Measurements from ENCODE around the gene ANKRD33. TPM values are rescaled to one million over a fixed set of nuclear protein-coding genes. Genes with fewer than 3 reads are reported as not detected.

ANKRD33 gene
- not detected for total RNA-seq
- 0.02 TPM for polyA plus RNA-seq
- long read RNA-seq, donor 1: 0 reads
- long read RNA-seq, donor 2: 0 reads
- long read RNA-seq, donor 3: 0 reads
- long read RNA-seq, donor 4: 0 reads
- long read RNA-seq, donor 5: 0 reads
- long read RNA-seq, donor 6: 0 reads
- long read RNA-seq, donor 7: 0 reads
- long read RNA-seq, donor 8: 0 reads
- long read RNA-seq, donor 9: 0 reads
- long read RNA-seq, donor 10: 0 reads

- Histone ChIP-seq H3K9me3 (ENCODE audit: control insufficient read depth in 2 of 2, insufficient read depth in 1 of 2, low read length in 1 of 2) (no peaks in the 10 kb centered on the region), H3K27ac (ENCODE audit: low read depth in 1 of 2, low read length in 1 of 2) (no peak within 1 kb of the TSS), H3K4me1 (ENCODE audit: control insufficient read depth in 2 of 2, insufficient read depth in 2 of 2, low read length in 2 of 2) (peaks cover 0 to 15% of the 10 kb centered on the region in 2 donors), H3K27me3 (ENCODE audit: control insufficient read depth in 2 of 2, insufficient read depth in 1 of 2, low read length in 1 of 2) (no peaks in the 10 kb centered on the region), H3K36me3 (ENCODE audit: control insufficient read depth in 2 of 2, insufficient read depth in 2 of 2, low read length in 1 of 2) (no peaks in the 10 kb centered on the region), H3K4me3 (ENCODE audit: low read length in 2 of 2) (no peak within 1 kb of the TSS)
- no peak for DNase-seq (ENCODE audit: low read depth in 6 of 9, low spot score in 9 of 9)
- 69% methylated on average over 41 of the region's 41 CpGs for WGBS
Measured at GRCh38 chr12:51887476-51888315, at the start of gene ANKRD33. TSS of gene ANKRD33 (plus strand) at chr12:51888103. CDS start at chr12:51888187, 84 bp downstream.

- WGBS: 94% methylated on average over 4 of the region's 4 CpGs
- peaks cover 0 to 31% of the 10 kb centered on the region in 2 donors for H3K27me3 ChIP-seq (ENCODE audit: control insufficient read depth in 2 of 2, insufficient read depth in 1 of 2, low read length in 1 of 2)
Measured at GRCh38 chr12:51838762-51839161, 49.1 kb upstream of the ANKRD33 start.

GRCh38 chr12:51839310-51839947 is 48.5 kb upstream of the ANKRD33 start:
- Histone ChIP-seq H3K27me3 (ENCODE audit: control insufficient read depth in 2 of 2, insufficient read depth in 1 of 2, low read length in 1 of 2) (peaks cover 0 to 33% of the 10 kb centered on the region in 2 donors), H3K36me3 (ENCODE audit: control insufficient read depth in 2 of 2, insufficient read depth in 2 of 2, low read length in 1 of 2) (no peaks in the 10 kb centered on the region), H3K4me3 (ENCODE audit: low read length in 2 of 2) (no peak overlapping the region), H3K4me1 (ENCODE audit: control insufficient read depth in 2 of 2, insufficient read depth in 2 of 2, low read length in 2 of 2) (peaks cover 0 to 6% of the 10 kb centered on the region in 2 donors), H3K9me3 (ENCODE audit: control insufficient read depth in 2 of 2, insufficient read depth in 1 of 2, low read length in 1 of 2) (no peaks in the 10 kb centered on the region), H3K27ac (ENCODE audit: low read depth in 1 of 2, low read length in 1 of 2) (no peak overlapping the region)
- DNase-seq (ENCODE audit: low read depth in 6 of 9, low spot score in 9 of 9): no peak
- 92% methylated on average over 5 of the region's 5 CpGs for WGBS

More at GRCh38 chr12:51838762-51839161, 49.1 kb upstream of the ANKRD33 start:
- Histone ChIP-seq H3K9me3 (ENCODE audit: control insufficient read depth in 2 of 2, insufficient read depth in 1 of 2, low read length in 1 of 2) (no peaks in the 10 kb centered on the region), H3K27ac (ENCODE audit: low read depth in 1 of 2, low read length in 1 of 2) (no peak overlapping the region), H3K36me3 (ENCODE audit: control insufficient read depth in 2 of 2, insufficient read depth in 2 of 2, low read length in 1 of 2) (no peaks in the 10 kb centered on the region), H3K4me1 (ENCODE audit: control insufficient read depth in 2 of 2, insufficient read depth in 2 of 2, low read length in 2 of 2) (peaks cover 0 to 6% of the 10 kb centered on the region in 2 donors), H3K4me3 (ENCODE audit: low read length in 2 of 2) (no peak overlapping the region)
- DNase-seq (ENCODE audit: low read depth in 6 of 9, low spot score in 9 of 9): no peak

GRCh38 chr12:51840966-51841365 is 46.9 kb upstream of the ANKRD33 start:
- DNase-seq (ENCODE audit: low read depth in 6 of 9, low spot score in 9 of 9): no peak
- 92% methylated on average over 6 of the region's 6 CpGs for WGBS
- Histone ChIP-seq H3K4me1 (ENCODE audit: control insufficient read depth in 2 of 2, insufficient read depth in 2 of 2, low read length in 2 of 2) (peaks cover 0 to 6% of the 10 kb centered on the region in 2 donors), H3K9me3 (ENCODE audit: control insufficient read depth in 2 of 2, insufficient read depth in 1 of 2, low read length in 1 of 2) (no peaks in the 10 kb centered on the region), H3K27me3 (ENCODE audit: control insufficient read depth in 2 of 2, insufficient read depth in 1 of 2, low read length in 1 of 2) (peaks cover 3 to 44% of the 10 kb centered on the region in 2 donors), H3K4me3 (ENCODE audit: low read length in 2 of 2) (no peak overlapping the region), H3K27ac (ENCODE audit: low read depth in 1 of 2, low read length in 1 of 2) (no peak overlapping the region), H3K36me3 (ENCODE audit: control insufficient read depth in 2 of 2, insufficient read depth in 2 of 2, low read length in 1 of 2) (no peaks in the 10 kb centered on the region)

GRCh38 chr12:51841727-51842126 is 46.2 kb upstream of the ANKRD33 start:
- Histone ChIP-seq H3K4me3 (ENCODE audit: low read length in 2 of 2) (no peak overlapping the region), H3K27me3 (ENCODE audit: control insufficient read depth in 2 of 2, insufficient read depth in 1 of 2, low read length in 1 of 2) (peaks cover 10 to 51% of the 10 kb centered on the region in 2 donors), H3K9me3 (ENCODE audit: control insufficient read depth in 2 of 2, insufficient read depth in 1 of 2, low read length in 1 of 2) (peaks cover 0 to 1% of the 10 kb centered on the region in 2 donors), H3K4me1 (ENCODE audit: control insufficient read depth in 2 of 2, insufficient read depth in 2 of 2, low read length in 2 of 2) (peaks cover 0 to 14% of the 10 kb centered on the region in 2 donors), H3K36me3 (ENCODE audit: control insufficient read depth in 2 of 2, insufficient read depth in 2 of 2, low read length in 1 of 2) (no peaks in the 10 kb centered on the region), H3K27ac (ENCODE audit: low read depth in 1 of 2, low read length in 1 of 2) (no peak overlapping the region)
- WGBS: 94% methylated on average over 6 of the region's 6 CpGs
- DNase-seq (ENCODE audit: low read depth in 6 of 9, low spot score in 9 of 9): no peak

- 98% methylated on average over 4 of the region's 4 CpGs for WGBS
- Histone ChIP-seq H3K36me3 (ENCODE audit: control insufficient read depth in 2 of 2, insufficient read depth in 2 of 2, low read length in 1 of 2) (no peaks in the 10 kb centered on the region), H3K4me3 (ENCODE audit: low read length in 2 of 2) (no peak overlapping the region), H3K27me3 (ENCODE audit: control insufficient read depth in 2 of 2, insufficient read depth in 1 of 2, low read length in 1 of 2) (peaks cover 38 to 72% of the 10 kb centered on the region in 2 donors), H3K9me3 (ENCODE audit: control insufficient read depth in 2 of 2, insufficient read depth in 1 of 2, low read length in 1 of 2) (peaks cover 3 to 4% of the 10 kb centered on the region in 2 donors), H3K4me1 (ENCODE audit: control insufficient read depth in 2 of 2, insufficient read depth in 2 of 2, low read length in 2 of 2) (peaks cover 5 to 22% of the 10 kb centered on the region in 2 donors), H3K27ac (ENCODE audit: low read depth in 1 of 2, low read length in 1 of 2) (no peak overlapping the region)
- no peak for DNase-seq (ENCODE audit: low read depth in 6 of 9, low spot score in 9 of 9)
Measured at GRCh38 chr12:51844854-51845253, 43.0 kb upstream of the ANKRD33 start.

- Histone ChIP-seq H3K4me1 (ENCODE audit: control insufficient read depth in 2 of 2, insufficient read depth in 2 of 2, low read length in 2 of 2) (peaks cover 5 to 22% of the 10 kb centered on the region in 2 donors), H3K36me3 (ENCODE audit: control insufficient read depth in 2 of 2, insufficient read depth in 2 of 2, low read length in 1 of 2) (no peaks in the 10 kb centered on the region), H3K4me3 (ENCODE audit: low read length in 2 of 2) (no peak overlapping the region), H3K27me3 (ENCODE audit: control insufficient read depth in 2 of 2, insufficient read depth in 1 of 2, low read length in 1 of 2) (peaks cover 40 to 76% of the 10 kb centered on the region in 2 donors), H3K9me3 (ENCODE audit: control insufficient read depth in 2 of 2, insufficient read depth in 1 of 2, low read length in 1 of 2) (peaks cover 3 to 4% of the 10 kb centered on the region in 2 donors), H3K27ac (ENCODE audit: low read depth in 1 of 2, low read length in 1 of 2) (no peak overlapping the region)
- DNase-seq (ENCODE audit: low read depth in 6 of 9, low spot score in 9 of 9): no peak
- 96% methylated on average over 7 of the region's 7 CpGs for WGBS
Measured at GRCh38 chr12:51845482-51845881, 42.4 kb upstream of the ANKRD33 start.

GRCh38 chr12:51846271-51846691 is 41.6 kb upstream of the ANKRD33 start:
- peaks cover 40 to 82% of the 10 kb centered on the region in 2 donors for H3K27me3 ChIP-seq (ENCODE audit: control insufficient read depth in 2 of 2, insufficient read depth in 1 of 2, low read length in 1 of 2)
- 89% methylated on average over 15 of the region's 15 CpGs for WGBS
- no peak overlapping the region for H3K4me3 ChIP-seq (ENCODE audit: low read length in 2 of 2)
- no peak for DNase-seq (ENCODE audit: low read depth in 6 of 9, low spot score in 9 of 9)
- no peaks in the 10 kb centered on the region for H3K36me3 ChIP-seq (ENCODE audit: control insufficient read depth in 2 of 2, insufficient read depth in 2 of 2, low read length in 1 of 2)
- H3K27ac ChIP-seq (ENCODE audit: low read depth in 1 of 2, low read length in 1 of 2): no peak overlapping the region
- H3K4me1 ChIP-seq (ENCODE audit: control insufficient read depth in 2 of 2, insufficient read depth in 2 of 2, low read length in 2 of 2): peaks cover 5 to 19% of the 10 kb centered on the region in 2 donors
- H3K9me3 ChIP-seq (ENCODE audit: control insufficient read depth in 2 of 2, insufficient read depth in 1 of 2, low read length in 1 of 2): peaks cover 3 to 4% of the 10 kb centered on the region in 2 donors
